ENCODE results near the gene CHURC1. TPM values are rescaled to one million over a fixed set of nuclear protein-coding genes. Genes with fewer than 3 reads are reported as not detected.

Gene CHURC1
- total and polyA plus RNA-seq, 4 donors = 18.8 to 174 (median 34.6) TPM

GRCh38 chr14:64928239-64929013 is 14.2 kb downstream of the CHURC1 start:
- Histone ChIP-seq H3K4me3 (ENCODE audit: low read depth in 1 of 3, low read length in 3 of 3) (no peak overlapping the region), H3K27me3 (ENCODE audit: control insufficient read depth in 4 of 4, insufficient read depth in 4 of 4, low read length in 3 of 4) (no peaks in the 10 kb centered on the region), H3K4me1 (ENCODE audit: control insufficient read depth in 4 of 4, insufficient read depth in 4 of 4, low read length in 3 of 4) (peaks cover 1 to 19% (median 12%) of the 10 kb centered on the region in 4 donors), H3K9ac (ENCODE audit: low read depth in 1 of 2, low read length in 2 of 2) (no peak overlapping the region), H3K9me3 (ENCODE audit: control insufficient read depth in 4 of 4, low read length in 3 of 4) (no peaks in the 10 kb centered on the region), H3K27ac (ENCODE audit: low read depth in 1 of 2, low read length in 2 of 2) (no peak overlapping the region), H3K36me3 (ENCODE audit: control insufficient read depth in 4 of 4, insufficient read depth in 3 of 4, low read depth in 1 of 4, low read length in 3 of 4) (peaks cover 6 to 39% (median 27%) of the 10 kb centered on the region in 4 donors)
- DNase-seq (ENCODE audit: low spot score) = no peak
- WGBS = 86% methylated on average over 7 of the region's 7 CpGs
- TF ChIP-seq EGR1 (IDR thresholded peaks at IDR 0.05; ENCODE audit: low read depth in 2 of 2) (no peak), ATF3 (IDR thresholded peaks at IDR 0.05) (no peak), CTCF (IDR thresholded peaks at IDR 0.05; ENCODE audit: low read depth, low read length, missing input control) (no peak), TAF1 (conservative IDR thresholded peaks at IDR 0.05) (no peak), YY1 (IDR thresholded peaks at IDR 0.05) (no peak), RXRA (IDR thresholded peaks at IDR 0.05) (no peak), SP1 (IDR thresholded peaks at IDR 0.05) (no peak)
- TF ChIP-seq, protein P1, sequence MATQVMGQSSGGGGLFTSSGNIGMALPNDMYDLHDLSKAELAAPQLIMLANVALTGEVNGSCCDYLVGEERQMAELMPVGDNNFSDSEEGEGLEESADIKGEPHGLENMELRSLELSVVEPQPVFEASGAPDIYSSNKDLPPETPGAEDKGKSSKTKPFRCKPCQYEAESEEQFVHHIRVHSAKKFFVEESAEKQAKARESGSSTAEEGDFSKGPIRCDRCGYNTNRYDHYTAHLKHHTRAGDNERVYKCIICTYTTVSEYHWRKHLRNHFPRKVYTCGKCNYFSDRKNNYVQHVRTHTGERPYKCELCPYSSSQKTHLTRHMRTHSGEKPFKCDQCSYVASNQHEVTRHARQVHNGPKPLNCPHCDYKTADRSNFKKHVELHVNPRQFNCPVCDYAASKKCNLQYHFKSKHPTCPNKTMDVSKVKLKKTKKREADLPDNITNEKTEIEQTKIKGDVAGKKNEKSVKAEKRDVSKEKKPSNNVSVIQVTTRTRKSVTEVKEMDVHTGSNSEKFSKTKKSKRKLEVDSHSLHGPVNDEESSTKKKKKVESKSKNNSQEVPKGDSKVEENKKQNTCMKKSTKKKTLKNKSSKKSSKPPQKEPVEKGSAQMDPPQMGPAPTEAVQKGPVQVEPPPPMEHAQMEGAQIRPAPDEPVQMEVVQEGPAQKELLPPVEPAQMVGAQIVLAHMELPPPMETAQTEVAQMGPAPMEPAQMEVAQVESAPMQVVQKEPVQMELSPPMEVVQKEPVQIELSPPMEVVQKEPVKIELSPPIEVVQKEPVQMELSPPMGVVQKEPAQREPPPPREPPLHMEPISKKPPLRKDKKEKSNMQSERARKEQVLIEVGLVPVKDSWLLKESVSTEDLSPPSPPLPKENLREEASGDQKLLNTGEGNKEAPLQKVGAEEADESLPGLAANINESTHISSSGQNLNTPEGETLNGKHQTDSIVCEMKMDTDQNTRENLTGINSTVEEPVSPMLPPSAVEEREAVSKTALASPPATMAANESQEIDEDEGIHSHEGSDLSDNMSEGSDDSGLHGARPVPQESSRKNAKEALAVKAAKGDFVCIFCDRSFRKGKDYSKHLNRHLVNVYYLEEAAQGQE (IDR thresholded peaks at IDR 0.05) = no peak

DNA sequence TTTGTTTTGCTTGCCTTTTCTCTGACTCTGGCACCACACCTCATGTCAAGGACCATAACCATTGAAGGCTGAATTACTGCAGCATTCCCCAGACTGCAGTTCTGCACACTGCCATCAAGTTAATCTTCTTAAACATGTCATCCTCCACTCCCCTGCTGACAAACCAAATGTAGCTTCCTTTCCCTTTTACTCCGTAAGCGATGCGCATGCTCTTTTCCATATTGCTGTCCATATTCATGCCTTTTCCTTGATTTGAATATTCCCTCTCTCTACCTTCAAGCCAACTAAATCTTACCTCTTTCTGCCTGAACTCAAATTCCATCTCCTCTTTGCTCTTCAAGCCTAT is 14.7 kb downstream of the CHURC1 start:
- H3K9ac ChIP-seq (ENCODE audit: low read depth in 1 of 2, low read length in 2 of 2) = no peak overlapping the region
- H3K9me3 ChIP-seq (ENCODE audit: control insufficient read depth in 4 of 4, low read length in 3 of 4) = no peaks in the 10 kb centered on the region
- H3K4me1 ChIP-seq (ENCODE audit: control insufficient read depth in 4 of 4, insufficient read depth in 4 of 4, low read length in 3 of 4) = peaks cover 1 to 19% (median 12%) of the 10 kb centered on the region in 4 donors
- no peak overlapping the region for H3K4me3 ChIP-seq (ENCODE audit: low read depth in 1 of 3, low read length in 3 of 3)
- H3K36me3 ChIP-seq (ENCODE audit: control insufficient read depth in 4 of 4, insufficient read depth in 3 of 4, low read depth in 1 of 4, low read length in 3 of 4) = peaks cover 8 to 39% (median 26%) of the 10 kb centered on the region in 4 donors
- DNase-seq (ENCODE audit: low spot score) = no peak
- H3K27me3 ChIP-seq (ENCODE audit: control insufficient read depth in 4 of 4, insufficient read depth in 4 of 4, low read length in 3 of 4) = no peaks in the 10 kb centered on the region
- H3K27ac ChIP-seq (ENCODE audit: low read depth in 1 of 2, low read length in 2 of 2) = no peak overlapping the region
- WGBS = 96% methylated on average over 3 of the region's 3 CpGs
- TF ChIP-seq TAF1 (conservative IDR thresholded peaks at IDR 0.05) (no peak), SP1 (IDR thresholded peaks at IDR 0.05) (no peak), YY1 (IDR thresholded peaks at IDR 0.05) (no peak), RXRA (IDR thresholded peaks at IDR 0.05) (no peak), JUND (IDR thresholded peaks at IDR 0.05) (no peak), FOXA1 (IDR thresholded peaks at IDR 0.05) (no peak), GABPA (IDR thresholded peaks at IDR 0.05 in 1 of 2, conservative IDR thresholded peaks at IDR 0.05 in 1 of 2) (no peak), NR2F2 (IDR thresholded peaks at IDR 0.05) (no peak), EGR1 (IDR thresholded peaks at IDR 0.05; ENCODE audit: low read depth in 2 of 2) (no peak), ATF3 (IDR thresholded peaks at IDR 0.05) (no peak), HNF4A (conservative IDR thresholded peaks at IDR 0.05) (no peak), HNF4G (IDR thresholded peaks at IDR 0.05) (no peak), ZBTB33 (IDR thresholded peaks at IDR 0.05) (no peak), FOXA2 (IDR thresholded peaks at IDR 0.05) (no peak), RAD21 (IDR thresholded peaks at IDR 0.05) (no peak)
- TF ChIP-seq, protein P1 (IDR thresholded peaks at IDR 0.05) = no peak
- TF ChIP-seq, protein P2, sequence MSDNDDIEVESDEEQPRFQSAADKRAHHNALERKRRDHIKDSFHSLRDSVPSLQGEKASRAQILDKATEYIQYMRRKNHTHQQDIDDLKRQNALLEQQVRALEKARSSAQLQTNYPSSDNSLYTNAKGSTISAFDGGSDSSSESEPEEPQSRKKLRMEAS (IDR thresholded peaks at IDR 0.05) = no peak
